A549 (cell line): ENCODE measurements around the gene REM2. TPM values are rescaled to one million over a fixed set of nuclear protein-coding genes. Genes with fewer than 3 reads are reported as not detected.

Experiments used
- ATAC-seq, 2 experiments: fragments of 200-7000 bp in 1 of 2; fragments of >200 bp in 1 of 2; cut with Nextera tagmentation in 1 of 2; cut with Tn5 transposase in 1 of 2; 3 replicates each; pipeline versions ENCODE4 v1.8.0 to v1.9.1; 2018 to 2020; ENCODE audit warnings: mild to moderate bottlenecking in 1 of 2, moderate library complexity in 1 of 2
- CTCF ChIA-PET: fragments of 300-600 bp; sonication (Branson Sonifier 250); formaldehyde crosslinking; extraction: SDS; loops from one replicate; lab custom pipeline; 2021; ENCODE audit warnings: antibody characterized with exemption, inconsistent platforms; lab: Yijun Ruan, JAX
- POLR2A ChIA-PET: fragments of 350-600 bp; formaldehyde crosslinking; extraction: SDS; loops from one replicate; lab custom pipeline; 2021; ENCODE audit warnings: antibody characterized with exemption, inconsistent platforms; lab: Yijun Ruan, JAX
- DNase-seq, 2 experiments: peaks; one replicate each; pipeline versions ENCODE4 v3.0.0 to v3.0.0-alpha.2; 2011 to 2016; ENCODE audit warnings: low read depth in 1 of 2, low spot score in 1 of 2
- FAIRE-seq: peaks from 2 replicates; lab custom pipeline; 2011; peaks lifted over from hg19 to GRCh38; lab: Jason Lieb, UNC
- H3K27ac ChIP-seq, 2 experiments: fragments of >200 bp; sonication (Bioruptor Twin); formaldehyde crosslinking; 3 replicates each; pipeline ENCODE4 v1.5.1; 2016 to 2017
- H3K4me1 ChIP-seq: fragments of >200 bp; sonication (Bioruptor Twin); formaldehyde crosslinking; 3 replicates; pipeline ENCODE4 v1.6.1; 2016
- H3K4me2 ChIP-seq: fragments of >200 bp; sonication (Bioruptor Twin); formaldehyde crosslinking; 3 replicates; pipeline ENCODE4 v1.6.1; 2016
- H3K4me3 ChIP-seq: fragments of >200 bp; sonication (Bioruptor Twin); formaldehyde crosslinking; 3 replicates; pipeline ENCODE4 v1.5.1; 2016
- H3K9me3 ChIP-seq: fragments of >200 bp; sonication (Bioruptor Twin); formaldehyde crosslinking; 3 replicates; pipeline ENCODE4 v1.6.1; 2016
- CBX8 ChIP-seq: fragments of 200-600 bp; sonication (generic); IDR thresholded peaks from 2 replicates; pipeline ENCODE4 v1.6.1; 2016
- CHD4 ChIP-seq: fragments of 200-600 bp; sonication (generic); IDR thresholded peaks from 2 replicates; pipeline ENCODE4 v1.6.1; 2016; ENCODE audit warnings: antibody characterized with exemption, mild to moderate bottlenecking, borderline replicate concordance
- EHMT2 ChIP-seq: fragments of 200-600 bp; sonication (generic); IDR thresholded peaks from 2 replicates; pipeline ENCODE4 v1.6.1; 2016; ENCODE audit warnings: antibody characterized with exemption, low read depth, mild to moderate bottlenecking, moderate library complexity
- ELK1 ChIP-seq: fragments of 150-350 bp; IDR thresholded peaks from 2 replicates; pipeline ENCODE4 v1.6.1; 2014; ENCODE audit warnings: low read depth, mild to moderate bottlenecking, low read length
- FOSB ChIP-seq: fragments of 250-450 bp; sonication (Bioruptor Pico); IDR thresholded peaks from 2 replicates; pipeline ENCODE4 v1.5.0; 2020; ENCODE audit warnings: mild to moderate bottlenecking, moderate library complexity
- FOSL2 ChIP-seq, 2 experiments: fragments of 450-650 bp in 1 of 2; fragments of >200 bp in 1 of 2; sonication (Bioruptor Twin) in 1 of 2; formaldehyde crosslinking; IDR thresholded peaks; 2 replicates each; pipeline versions ENCODE4 v1.5.0 to v1.6.1; 2016 to 2020; ENCODE audit warnings: mild to moderate bottlenecking in 1 of 2, moderate library complexity in 1 of 2
- KDM5A ChIP-seq: fragments of 200-600 bp; sonication (generic); IDR thresholded peaks from 2 replicates; pipeline ENCODE4 v1.6.1; 2016; ENCODE audit warnings: antibody characterized with exemption, mild to moderate bottlenecking
- MYC ChIP-seq: IDR thresholded peaks from 2 replicates; pipeline ENCODE4 v1.6.1; 2012; ENCODE audit warnings: mild to moderate bottlenecking, inconsistent platforms, low read length, improper control_type of control experiment, borderline replicate concordance
- SMC3 ChIP-seq: fragments of >200 bp; sonication (Bioruptor Twin); formaldehyde crosslinking; IDR thresholded peaks from 3 replicates; pipeline ENCODE4 v1.6.1; 2018; ENCODE audit warnings: inconsistent platforms
- TFCP2L1 ChIP-seq: fragments of 250-450 bp; sonication (Bioruptor Pico); IDR thresholded peaks from 2 replicates; pipeline ENCODE4 v1.5.0; 2021; ENCODE audit warnings: mild to moderate bottlenecking
- ZFP36 ChIP-seq: fragments of 450-650 bp; IDR thresholded peaks from 2 replicates; pipeline ENCODE4 v1.6.1; 2014; ENCODE audit warnings: borderline replicate concordance; ENCODE audit not compliant: partially characterized antibody
- WGBS: methylation state at CpG from one replicate; pipeline ENCODE4 v1.1.6; 2017; ENCODE audit errors: missing lambda C conversion rate; 5-methylcytosine and 5-hydroxymethylcytosine counted together
- polyA plus RNA-seq, 4 experiments: library from polyadenylated mRNA; depleted of rRNA in 3 of 4; stranded (reverse); fragments of >200 nt; fragmentation: RNase III in 1 of 4; extraction: RNeasy Plus Mini Kit Qiagen cat#74134 plus additional on column Dnase treatment in 1 of 4; gene quantifications; 2 replicates in 3 of 4; 3 replicates in 1 of 4; pipeline ENCODE4 v1.2.3, GENCODE V29; 2011 to 2017

The REM2 gene
- polyA plus RNA-seq, 2 of the 4 experiments (the other 2 are of a cell fraction), result 0.23 to 0.31 TPM

GRCh38 chr14:22861651-22862050, 21.4 kb upstream of the REM2 start:
- FAIRE-seq (no peak), DNase-seq (no peak), ATAC-seq (no peak)
- Histone ChIP-seq H3K27ac (no peak overlapping the region), H3K4me3 (no peak overlapping the region), H3K9me3 (peaks cover 16% of the 10 kb centered on the region), H3K4me1 (no peaks in the 10 kb centered on the region), H3K4me2 (no peak overlapping the region)
- CTCF ChIA-PET, result interaction anchor here (0.6 to 15.1 kb wide), 11 partner anchors 11 to 306 kb away, joined by 3 to 146 read pairs (median 5); partner anchors contain the start of gene LRP10
- TF ChIP-seq FOSB (CRISPR knock-in tag), result no peak
- no peak for TF ChIP-seq EHMT2
- TF ChIP-seq ELK1, result no peak
- TF ChIP-seq FOSL2 (IDR thresholded peaks at IDR 0.05), result no peak
- TF ChIP-seq FOSL2 (CRISPR knock-in tag; IDR thresholded peaks at IDR 0.05), result no peak
- no peak for TF ChIP-seq TFCP2L1 (CRISPR knock-in tag)
- no peak for TF ChIP-seq CHD4
- TF ChIP-seq ZFP36, result no peak
- no peak for TF ChIP-seq KDM5A
- POLR2A ChIA-PET, result interaction anchor here (0.6 kb wide), 1 partner anchor 81 kb away, joined by 5 read pairs; no protein-coding TSS in a partner anchor

- H3K9me3 ChIP-seq, result peaks cover 16% of the 10 kb centered on the region
- 64% methylated on average over 4 of the region's 4 CpGs for WGBS
- ATAC-seq (no peak), FAIRE-seq (no peak), DNase-seq (no peak)
- POLR2A ChIA-PET, result interaction anchor here (1.4 kb wide), 1 partner anchor 10 kb away, joined by 3 read pairs; no protein-coding TSS in a partner anchor
- no peak for TF ChIP-seq FOSB (CRISPR knock-in tag)
- no peak overlapping the region for H3K4me3 ChIP-seq
- H3K4me1 ChIP-seq, result peaks cover 4% of the 10 kb centered on the region
- CTCF ChIA-PET, result interaction anchor here (1.3 to 15.1 kb wide), 7 partner anchors 14 to 309 kb away, joined by 3 to 146 read pairs (median 7); no protein-coding TSS in a partner anchor
- H3K27ac ChIP-seq, result no peak overlapping the region
- H3K4me2 ChIP-seq, result no peak overlapping the region
Measured at GRCh38 chr14:22864979-22865378, 18.0 kb upstream of the REM2 start.

- ChIA-PET POLR2A (no interaction called here), CTCF (interaction anchor here (0.6 to 15.1 kb wide), 12 partner anchors 9 to 310 kb away, joined by 3 to 146 read pairs (median 6); no protein-coding TSS in a partner anchor)
- DNase-seq (no peak), FAIRE-seq (no peak), ATAC-seq (peak; percentile 52 to 56; a peak in 4 of 6 replicates)
- Histone ChIP-seq H3K4me3 (no peak overlapping the region), H3K4me1 (peaks cover 12% of the 10 kb centered on the region), H3K9me3 (peaks cover 16% of the 10 kb centered on the region), H3K27ac (no peak overlapping the region), H3K4me2 (no peak overlapping the region)
- 64% methylated on average over 6 of the region's 6 CpGs for WGBS
- TF ChIP-seq SMC3, result no peak
Measured at GRCh38 chr14:22865424-22866405, 17.3 kb upstream of the REM2 start.

- Histone ChIP-seq H3K4me2 (no peak overlapping the region), H3K4me1 (peaks cover 14% of the 10 kb centered on the region), H3K4me3 (no peak overlapping the region), H3K9me3 (peaks cover 5% of the 10 kb centered on the region), H3K27ac (no peak overlapping the region)
- FAIRE-seq (no peak), ATAC-seq (no peak), DNase-seq (no peak)
- POLR2A ChIA-PET, result no interaction called here
- WGBS, result 93% methylated on average over 5 of the region's 5 CpGs
- no peak for TF ChIP-seq CBX8
- CTCF ChIA-PET, result interaction anchor here (0.7 to 15.1 kb wide), 8 partner anchors 8 to 310 kb away, joined by 3 to 146 read pairs (median 5); no protein-coding TSS in a partner anchor
Measured at GRCh38 chr14:22866874-22867273, 16.1 kb upstream of the REM2 start.

- Histone ChIP-seq H3K27ac (peak overlapping the region; percentile 94 to 98), H3K4me1 (peaks cover 21% of the 10 kb centered on the region), H3K4me2 (peak overlapping the region; percentile 81), H3K4me3 (peak overlapping the region; percentile 78), H3K9me3 (no peaks in the 10 kb centered on the region)
- ATAC-seq (peak in 1 of 2 experiments; percentile 25; a peak in 3 of 6 replicates), DNase-seq (no peak), FAIRE-seq (no peak)
- TF ChIP-seq ZFP36 (peak; percentile 76), MYC (no peak)
- CTCF ChIA-PET, result interaction anchor here (0.8 to 23.1 kb wide), 8 partner anchors 10 to 315 kb away, joined by 3 to 368 read pairs (median 34); partner anchors contain the start of gene REM2
- POLR2A ChIA-PET, result interaction anchor here (0.7 to 3.1 kb wide), 8 partner anchors 12 to 281 kb away, joined by 3 to 12 read pairs (median 4); partner anchors contain the start of genes DAD1, OXA1L, PRMT5 and RBM23
- 3% methylated on average over 1 of the region's 1 CpG for WGBS
Measured at GRCh38 chr14:22870811-22871223, 12.2 kb upstream of the REM2 start.
